GM21723 (cell line): ENCODE results near the gene VPS26B.

Experiments used
- ATAC-seq: cut with Tn5 transposase; IDR thresholded peaks from one replicate; pipeline ENCODE4 v1.9.1; 2021; ENCODE audit warnings: mild to moderate bottlenecking, moderate library complexity; ENCODE audit not compliant: unreplicated experiment

The VPS26B gene

DNA sequence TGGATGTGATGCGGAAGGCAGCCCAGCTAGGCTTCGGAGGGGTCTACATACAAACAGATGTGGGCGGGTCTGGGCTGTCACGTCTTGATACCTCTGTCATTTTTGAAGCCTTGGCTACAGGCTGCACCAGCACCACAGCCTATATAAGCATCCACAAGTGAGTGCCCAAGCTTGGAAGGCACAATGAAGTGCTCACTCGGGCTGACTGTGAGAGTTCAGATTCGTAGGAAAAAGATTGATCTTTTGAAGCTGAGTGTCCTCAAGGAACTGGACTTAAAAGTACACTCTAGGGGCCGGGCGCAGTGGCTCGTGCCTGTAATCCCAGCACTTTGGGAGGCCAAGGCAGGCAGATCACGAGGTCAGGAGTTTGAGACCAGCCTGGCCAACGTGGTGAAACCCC, 32.6 kb downstream of the VPS26B start:
- ATAC-seq: no peak

DNA sequence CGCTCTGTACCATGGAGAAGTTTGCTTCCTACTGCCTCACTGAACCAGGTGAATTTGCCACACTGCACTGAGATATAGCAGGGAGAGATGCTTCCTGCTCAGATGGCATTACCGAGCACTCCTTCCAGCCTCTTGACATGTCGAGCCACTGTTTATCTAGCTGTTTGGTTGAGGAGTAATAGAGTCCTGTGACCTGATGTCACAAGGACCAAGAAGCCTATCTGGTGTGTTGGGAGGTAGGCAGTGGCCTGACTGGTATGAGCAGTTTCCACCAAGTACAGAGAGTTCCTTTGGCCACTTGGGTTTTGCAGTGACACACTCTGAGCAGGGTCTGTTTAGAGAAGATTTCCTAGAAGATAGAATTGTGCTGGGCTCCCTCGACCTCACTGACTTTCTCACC, 34.1 kb downstream of the VPS26B start:
- ATAC-seq: no peak

DNA sequence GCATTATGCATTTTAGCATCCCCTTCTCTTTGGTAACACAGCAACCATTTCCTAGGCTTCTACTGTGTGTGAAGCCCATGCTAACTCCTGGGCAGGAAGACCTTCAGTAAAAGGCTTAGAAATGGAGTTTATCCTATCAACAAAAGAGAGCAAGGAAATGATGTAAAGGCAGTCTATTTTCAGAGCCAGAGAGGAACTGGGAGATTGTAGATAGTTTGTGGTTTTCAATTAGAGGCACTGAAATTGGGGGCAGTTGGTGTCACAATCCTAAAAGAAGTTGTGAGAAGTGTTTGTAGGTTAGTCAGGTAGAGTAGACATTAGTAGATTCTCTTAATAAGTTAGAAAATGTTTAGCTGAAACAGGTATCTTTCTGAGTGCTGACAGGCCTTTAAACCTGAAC, 36.0 kb downstream of the VPS26B start:
- no peak for ATAC-seq

DNA sequence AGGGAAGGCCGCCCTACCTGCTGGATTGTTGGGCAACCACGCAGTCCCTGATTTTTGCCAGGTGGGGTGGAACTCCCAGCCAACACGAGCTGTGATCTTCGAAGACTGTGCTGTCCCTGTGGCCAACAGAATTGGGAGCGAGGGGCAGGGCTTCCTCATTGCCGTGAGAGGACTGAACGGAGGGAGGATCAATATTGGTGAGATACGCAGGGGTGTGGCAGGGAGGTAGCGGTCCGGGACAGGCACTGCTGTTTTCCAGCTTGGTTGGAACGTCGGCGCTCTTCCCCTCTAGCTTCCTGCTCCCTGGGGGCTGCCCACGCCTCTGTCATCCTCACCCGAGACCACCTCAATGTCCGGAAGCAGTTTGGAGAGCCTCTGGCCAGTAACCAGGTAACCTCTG, 36.5 kb downstream of the VPS26B start:
- ATAC-seq: no peak

DNA sequence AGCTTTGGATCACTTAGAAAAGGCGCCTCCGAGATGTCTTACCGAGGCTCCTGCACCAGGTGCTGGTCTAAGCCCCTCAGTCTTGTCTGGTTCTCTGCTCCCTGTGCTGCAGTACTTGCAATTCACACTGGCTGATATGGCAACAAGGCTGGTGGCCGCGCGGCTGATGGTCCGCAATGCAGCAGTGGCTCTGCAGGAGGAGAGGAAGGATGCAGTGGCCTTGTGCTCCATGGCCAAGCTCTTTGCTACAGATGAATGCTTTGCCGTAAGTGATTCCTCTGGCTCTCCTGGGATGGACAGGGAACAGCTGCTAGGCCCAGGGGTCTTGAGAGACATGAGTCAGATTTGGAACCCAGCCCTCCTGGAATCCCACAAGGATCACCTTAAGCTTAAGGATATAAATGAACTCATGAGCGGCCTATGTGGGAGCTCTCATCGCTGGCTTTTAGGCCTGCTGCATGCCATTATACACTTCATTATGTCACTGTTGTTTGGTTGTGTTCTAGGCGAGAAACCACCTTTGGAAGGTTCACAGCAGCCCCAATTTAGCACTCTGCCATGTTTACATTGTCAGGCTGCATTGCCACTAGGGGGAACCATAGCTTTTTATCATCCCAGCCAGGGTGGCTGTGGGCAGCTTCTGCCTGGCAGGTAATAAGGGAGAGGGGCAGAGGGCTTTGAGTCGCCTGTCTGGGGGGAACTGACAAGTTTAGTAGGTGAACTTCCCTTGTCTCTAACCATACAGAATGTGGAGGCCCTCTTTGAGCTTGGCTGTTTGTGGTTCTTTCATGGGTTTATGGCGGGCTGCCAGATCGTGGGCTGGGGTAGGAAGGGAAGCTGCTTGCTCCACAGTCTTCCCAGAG, 37.4 kb downstream of the VPS26B start:
- no peak for ATAC-seq

DNA sequence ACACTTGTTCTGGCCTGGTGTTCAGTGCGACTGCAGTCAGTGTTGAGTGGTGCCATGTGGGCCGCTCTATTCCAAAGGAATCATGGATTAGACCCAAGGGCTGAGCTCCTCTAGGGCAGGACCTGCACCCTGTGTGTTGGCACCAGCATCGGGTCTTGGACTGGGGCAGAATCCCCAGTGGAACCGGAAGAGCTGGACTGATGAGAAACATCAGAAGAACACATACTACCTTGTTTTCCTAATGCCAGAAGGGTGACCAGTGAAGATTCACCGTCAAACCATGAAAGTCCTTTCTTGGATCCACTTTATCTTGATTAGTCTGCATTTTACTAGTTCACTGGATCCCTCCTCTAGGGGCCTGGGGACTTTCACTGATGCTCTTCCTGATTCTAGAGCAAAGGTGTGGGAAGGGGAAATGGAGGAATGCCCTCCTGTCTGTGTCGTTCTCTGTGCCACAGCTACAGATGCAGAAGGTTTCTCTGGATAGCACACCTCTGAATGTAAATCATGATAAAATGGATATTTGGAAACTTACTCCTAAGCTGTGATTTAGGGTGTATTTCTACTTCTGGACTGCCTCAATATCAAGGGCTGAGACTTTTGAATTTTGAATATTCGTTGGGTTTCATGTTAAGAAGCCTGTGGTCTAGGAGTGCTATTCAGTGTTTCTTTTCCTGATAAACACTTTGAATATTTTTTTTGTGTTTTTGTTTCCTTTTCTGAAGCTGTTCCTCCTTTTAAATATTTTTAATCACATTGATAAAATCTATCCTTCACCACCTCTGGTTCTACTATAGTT, 40.7 kb downstream of the VPS26B start:
- no peak for ATAC-seq

DNA sequence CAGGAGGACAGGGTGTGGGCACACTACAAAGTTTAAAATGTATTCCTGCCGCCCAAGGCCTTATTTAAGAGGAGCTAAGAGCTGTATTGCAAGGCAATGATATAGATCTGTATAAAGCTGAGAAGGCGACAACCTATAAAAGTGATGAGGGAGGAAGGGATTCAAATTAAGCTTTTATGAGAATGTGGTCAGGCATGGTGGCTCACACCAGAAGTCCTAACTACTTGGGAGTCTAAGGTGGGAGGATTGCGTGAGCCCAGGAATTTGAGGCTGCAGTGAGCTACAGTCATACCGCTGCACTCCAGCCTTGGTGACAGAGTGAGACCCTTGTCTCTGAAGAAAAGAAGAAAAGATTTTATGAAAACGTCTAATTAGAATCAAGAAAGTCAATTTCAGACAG, 42.0 kb downstream of the VPS26B start:
- no peak for ATAC-seq

DNA sequence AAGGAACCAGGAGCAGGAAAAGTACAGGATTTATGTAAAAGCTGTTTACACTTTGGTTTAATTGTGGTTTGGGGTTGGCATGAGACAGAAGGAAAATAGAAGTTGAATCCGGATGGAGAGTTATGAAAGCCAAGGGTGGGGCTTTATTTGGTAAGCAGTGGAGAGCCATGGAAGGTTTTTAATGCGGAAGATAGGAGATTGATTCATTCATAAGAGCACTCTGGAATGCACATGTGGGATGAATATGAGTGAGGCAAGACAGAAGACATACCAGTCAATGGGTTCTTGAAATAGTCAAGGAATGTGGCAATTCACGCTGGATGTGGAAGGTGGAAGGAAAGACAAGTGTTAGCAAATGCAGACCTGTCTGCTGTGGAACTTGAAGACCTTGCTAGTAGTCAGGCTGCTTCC, 42.4 kb downstream of the VPS26B start:
- no peak for ATAC-seq

DNA sequence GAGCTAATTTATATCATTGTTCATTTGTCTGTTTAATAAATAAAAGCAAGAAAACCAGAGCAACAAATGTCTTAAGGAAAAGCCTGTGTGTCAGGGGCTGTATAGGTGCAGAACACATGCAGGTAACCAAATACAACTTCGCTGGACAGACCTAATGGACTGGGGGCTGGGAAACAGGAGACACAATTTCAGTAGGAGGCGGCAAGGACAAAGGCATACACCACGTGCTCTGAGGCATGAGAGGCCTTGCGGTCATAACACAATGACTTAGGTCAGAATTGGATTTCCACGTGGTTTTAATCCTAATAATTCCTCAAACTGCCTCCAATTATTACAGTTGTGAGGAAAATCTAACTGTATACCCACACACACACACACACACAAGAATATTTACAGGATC, 43.0 kb downstream of the VPS26B start:
- ATAC-seq: no peak

DNA sequence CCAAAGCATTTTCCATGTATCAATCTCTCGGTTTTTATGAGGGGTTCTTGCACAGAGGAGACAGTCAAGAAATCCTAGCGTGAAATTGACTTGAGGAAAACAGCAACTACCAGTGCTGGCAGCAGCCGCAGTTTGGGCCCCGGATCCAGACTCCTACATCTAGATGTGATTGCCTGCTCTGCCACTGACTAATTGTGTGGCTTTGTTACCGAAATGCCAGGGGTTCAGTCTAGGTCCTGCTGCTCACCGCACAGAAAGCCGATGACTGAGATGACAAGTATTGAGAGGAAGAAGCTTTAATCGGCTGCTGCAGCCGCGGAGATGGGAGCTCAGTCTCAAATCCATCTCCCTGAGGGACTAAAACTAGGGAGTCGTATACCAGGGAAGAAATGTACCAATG, 43.5 kb downstream of the VPS26B start:
- ATAC-seq: no peak

DNA sequence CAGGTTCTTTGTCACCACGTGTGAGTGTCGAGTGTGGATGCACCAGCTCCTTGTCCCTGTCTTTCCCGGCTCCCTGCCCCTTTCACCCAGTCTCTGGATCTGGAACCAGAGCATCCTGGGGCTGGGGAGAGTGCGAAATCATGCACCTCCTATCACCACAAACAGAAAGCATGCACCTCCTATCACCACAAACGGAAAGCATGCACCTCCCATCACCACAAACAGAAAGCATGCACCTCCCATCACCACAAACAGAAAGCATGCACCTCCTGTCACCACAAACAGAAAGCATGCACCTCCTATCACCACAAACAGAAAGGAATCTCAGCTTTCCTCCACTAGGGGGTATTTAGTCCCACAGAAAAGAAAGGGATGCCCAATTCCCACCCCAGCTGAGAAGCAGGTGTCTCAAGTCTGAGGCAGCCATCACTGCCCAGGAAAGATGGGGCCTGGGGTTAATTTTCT, 45.8 kb downstream of the VPS26B start:
- no peak for ATAC-seq

DNA sequence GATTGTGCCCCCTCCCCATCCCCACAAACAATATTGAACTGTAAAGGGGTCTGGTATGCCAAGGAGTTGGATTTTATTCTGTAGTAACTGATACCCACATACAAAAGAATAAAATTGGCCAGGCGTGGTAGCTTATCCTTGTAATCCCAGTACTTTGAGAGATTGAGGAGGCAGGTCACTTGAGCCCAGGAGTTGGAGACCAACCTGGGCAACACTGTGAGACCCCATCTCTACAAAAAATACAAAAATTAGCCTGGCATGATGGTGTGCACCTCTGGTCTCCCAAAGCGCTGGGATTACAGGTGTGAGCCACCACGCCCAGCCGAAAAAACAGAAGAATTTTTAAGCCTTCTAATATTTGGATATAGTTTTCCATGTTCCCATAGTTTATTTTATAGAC, 47.5 kb downstream of the VPS26B start:
- ATAC-seq: no peak

DNA sequence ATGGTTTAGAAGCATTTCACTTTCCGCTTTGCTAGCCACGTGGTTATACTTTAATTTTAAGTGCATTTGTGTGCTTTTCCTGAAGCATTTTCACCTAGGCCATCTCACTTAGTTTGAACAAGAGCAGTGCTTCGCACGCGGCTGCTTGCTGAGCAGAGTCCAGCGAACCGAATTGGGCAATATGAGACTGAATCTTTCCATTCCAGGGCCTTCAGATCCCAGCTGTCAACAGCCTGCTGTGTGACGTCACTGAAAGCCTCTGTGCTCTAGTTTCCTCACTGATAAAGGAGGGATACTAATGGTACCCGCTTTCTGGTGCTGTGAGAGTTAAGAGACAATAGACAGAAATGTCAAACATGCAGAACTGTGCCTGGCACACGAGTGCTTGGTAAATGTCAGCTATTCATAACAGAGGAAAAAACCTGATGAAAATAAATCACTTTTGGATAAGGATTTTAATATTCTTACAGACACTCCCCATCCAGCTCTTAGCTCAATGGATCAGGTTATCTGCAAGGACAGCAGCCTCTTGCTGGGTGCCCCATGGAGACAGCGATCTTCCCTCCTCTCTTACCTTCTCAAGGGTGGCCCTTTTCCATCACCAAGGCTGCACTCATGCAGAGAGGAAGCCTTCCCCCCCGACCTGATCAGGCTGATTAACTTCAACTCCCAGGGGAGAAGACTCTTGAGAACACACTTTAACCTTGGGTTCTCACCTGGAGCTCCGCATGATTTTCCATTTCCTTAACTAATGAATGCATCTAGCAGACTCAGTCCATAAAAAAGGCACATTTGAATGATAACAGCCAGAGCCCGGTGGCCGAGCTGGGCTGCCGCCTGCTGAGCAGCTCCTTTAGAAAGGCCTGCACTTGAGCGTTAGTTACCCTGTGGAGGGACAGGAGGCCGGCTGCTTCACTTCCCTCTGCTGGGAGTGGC, 48.2 kb downstream of the VPS26B start:
- no peak for ATAC-seq

DNA sequence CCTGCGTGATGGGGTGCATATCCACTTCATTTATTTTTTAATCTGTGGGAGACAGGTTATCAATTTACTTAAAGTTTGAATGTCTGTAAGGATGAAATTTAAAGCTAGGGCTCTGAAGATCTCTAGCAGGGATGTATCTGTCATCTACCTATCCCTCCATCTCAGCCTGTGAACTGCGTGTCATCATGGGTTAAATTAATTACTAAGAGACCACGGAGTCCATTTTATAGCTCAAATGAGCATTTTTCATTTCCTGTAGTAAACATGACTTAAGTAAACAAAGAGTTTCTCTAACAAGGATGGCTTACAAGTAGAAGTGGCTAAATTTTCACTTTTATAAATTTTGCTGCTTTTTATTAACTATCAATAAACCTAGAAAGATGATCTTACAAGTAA, 48.8 kb downstream of the VPS26B start:
- ATAC-seq: no peak

DNA sequence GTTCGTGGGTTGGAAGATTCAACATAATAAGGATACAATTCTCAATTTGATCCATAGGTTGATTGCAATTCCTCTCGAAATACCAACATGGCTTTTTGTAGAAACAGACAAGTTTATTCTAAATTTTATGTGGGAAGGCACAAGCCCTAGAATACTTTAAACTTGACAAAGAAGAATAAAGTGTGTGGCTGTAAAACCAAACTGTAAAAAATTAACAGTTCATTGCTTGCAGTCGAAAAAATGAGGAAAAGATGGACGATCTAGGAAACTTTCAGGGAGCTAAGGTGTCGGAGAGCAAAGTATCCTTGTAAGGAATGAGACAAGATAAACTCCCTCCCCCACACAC, 50.7 kb downstream of the VPS26B start:
- ATAC-seq: no peak

DNA sequence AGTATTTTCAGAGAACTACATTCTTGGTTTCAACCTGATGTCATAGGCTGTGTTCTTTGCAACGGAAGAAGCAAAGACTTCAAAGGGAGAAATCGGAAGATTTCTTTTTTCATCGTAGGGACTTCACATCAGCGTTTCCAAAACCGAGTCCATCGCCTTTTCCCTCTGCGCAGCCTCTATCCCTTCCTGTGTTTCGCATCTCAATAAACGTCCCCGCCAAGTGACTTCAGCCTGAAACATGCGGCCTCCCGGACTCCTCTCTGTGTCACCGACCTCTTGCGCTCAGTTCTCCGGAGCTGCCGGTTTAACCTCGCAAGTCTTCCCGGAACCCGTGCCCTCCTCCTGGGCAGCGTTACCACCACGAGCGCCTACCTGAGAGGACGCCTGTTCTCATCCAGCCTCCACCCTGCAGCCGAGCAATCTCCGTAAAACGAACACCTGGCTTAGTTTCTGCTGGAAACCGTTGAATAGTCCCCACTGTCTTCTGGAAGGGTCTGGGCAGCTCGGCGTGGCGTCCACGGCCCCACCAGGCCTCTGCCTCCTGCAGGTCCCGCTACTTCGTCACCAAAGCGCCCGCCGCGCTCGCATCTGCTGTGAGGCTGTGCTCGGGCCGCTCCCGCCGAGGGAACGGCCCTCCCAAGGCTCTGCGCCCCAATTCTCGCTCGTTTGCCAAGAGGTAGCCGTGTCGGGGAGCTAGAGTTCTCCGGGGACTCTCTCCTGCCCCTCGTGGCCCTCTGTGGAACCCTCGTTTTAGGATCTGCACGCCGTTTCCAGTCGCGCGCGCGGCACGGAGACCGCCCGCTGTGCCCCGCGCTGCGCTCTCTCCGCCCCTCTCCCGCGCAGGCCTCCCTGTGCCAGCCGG, 51.3 kb downstream of the VPS26B start, which contains the start of gene GLB1L3:
Gene GLB1L3 (plus strand): TSS at position 846 of the 862 bp plus-strand sequence. CDS start 362 bp downstream, outside the sequence.
- peak; percentile 77 for ATAC-seq

DNA sequence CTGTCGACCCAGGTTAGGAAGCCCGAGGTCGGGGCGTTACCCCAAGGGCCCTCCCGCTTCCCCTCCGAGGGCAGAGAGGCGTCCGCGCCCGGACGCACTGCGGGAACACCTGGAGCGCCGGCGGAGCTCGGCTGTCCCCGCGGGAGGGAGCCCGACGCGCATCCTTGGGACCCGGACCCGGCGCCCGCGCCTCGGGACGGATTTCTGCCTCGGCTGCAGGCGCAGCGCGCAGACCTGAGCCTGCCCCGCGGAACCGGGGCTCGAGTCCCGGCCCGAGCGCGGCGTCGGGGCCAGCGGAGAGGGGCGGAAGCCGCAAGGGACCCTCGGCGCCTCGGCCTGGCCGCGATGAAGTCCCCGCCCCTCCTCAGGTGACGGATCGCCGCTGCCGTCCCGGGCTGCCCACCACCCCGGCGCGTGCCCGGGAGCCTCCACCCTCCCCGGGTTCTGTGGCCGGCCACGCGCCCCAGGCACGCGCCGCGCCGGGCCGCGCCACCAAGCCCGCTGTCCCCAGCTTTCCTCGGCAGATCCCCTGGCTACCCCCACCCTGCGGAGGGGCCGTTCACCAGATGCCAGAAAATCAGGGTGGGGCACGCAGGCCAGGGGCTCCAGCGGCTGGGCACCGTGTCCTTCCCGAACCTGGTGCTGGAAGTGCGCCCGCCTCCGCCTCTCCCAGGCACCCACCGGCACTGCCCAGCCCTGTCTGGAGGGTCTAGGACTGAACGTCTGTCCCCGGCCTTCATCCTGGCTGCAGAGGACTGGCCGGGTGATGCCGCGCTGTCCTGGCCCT, 52.1 kb downstream of the VPS26B start:
- ATAC-seq: no peak

DNA sequence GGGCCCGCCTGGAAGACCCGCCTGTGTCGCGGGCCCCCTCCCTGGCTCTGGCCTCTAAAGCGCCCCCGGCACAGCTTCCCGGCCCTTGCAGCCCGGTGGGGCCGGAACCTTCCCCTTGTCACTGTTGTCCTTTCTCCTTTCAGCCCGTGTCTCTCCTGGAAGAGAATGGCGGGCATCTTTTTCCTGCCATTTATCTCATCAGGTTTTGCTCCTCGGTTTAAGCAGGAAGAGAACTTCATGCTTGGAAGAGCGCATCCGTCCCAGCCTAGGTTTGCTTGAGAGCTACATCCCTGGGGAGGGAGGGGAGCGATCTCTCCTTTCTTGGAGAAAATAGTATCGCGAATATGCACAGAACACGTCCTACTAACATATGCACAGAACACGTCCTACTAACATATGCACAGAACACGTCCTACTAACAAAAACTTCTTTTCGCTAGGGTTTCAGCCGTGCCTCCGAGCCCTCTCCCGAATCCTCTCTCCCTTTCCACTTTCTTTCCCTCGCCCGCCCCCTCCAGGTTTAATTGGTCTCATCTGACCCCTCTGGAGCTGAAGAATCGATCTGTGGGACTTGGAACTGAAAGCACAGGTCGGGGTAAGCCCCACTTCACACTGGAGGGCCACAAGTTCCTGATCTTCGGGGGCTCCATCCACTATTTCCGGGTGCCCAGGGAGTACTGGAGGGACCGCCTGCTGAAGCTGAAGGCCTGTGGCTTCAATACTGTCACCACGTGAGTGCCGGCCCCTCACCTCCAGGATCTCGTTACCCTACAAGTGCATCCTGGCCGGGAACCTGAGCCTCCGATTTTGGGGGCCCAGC, 52.9 kb downstream of the VPS26B start:
- no peak for ATAC-seq
